AML-193 (cell line): ENCODE results near the gene SLC66A3.
A peak's percentile ranks its signal among the peaks of the same experiment; 100 is the strongest.
"Not testable (repeated sequence)": the region's sequence is repeated elsewhere in the genome, so short reads cannot be mapped to it uniquely, and the experiment has no call there.

ENCODE experiments used
- DNase-seq, 2 experiments: peaks; one replicate each; lab custom pipeline; 2025; lab: John Stamatoyannopoulos, UW

Gene SLC66A3

GRCh38 chr2:11163439-11164317, 8.4 kb downstream of the SLC66A3 start:
- no peak for DNase-seq

- not testable (repeated sequence) for DNase-seq
These were observed 9.8 kb downstream of the SLC66A3 start for GRCh38 chr2:11165046-11165445.

GRCh38 chr2:11166476-11166875, 11.2 kb downstream of the SLC66A3 start:
- no peak for DNase-seq

GRCh38 chr2:11168488-11168887, 13.2 kb downstream of the SLC66A3 start:
- peak in 1 of 2 experiments; percentile 4 for DNase-seq

- DNase-seq, result no peak
These were observed 14.1 kb downstream of the SLC66A3 start for GRCh38 chr2:11169333-11169732.

GRCh38 chr2:11174222-11174621, 19.0 kb downstream of the SLC66A3 start:
- DNase-seq, result no peak

- peak; percentile 56 to 70 for DNase-seq
These were observed 20.1 kb downstream of the SLC66A3 start for GRCh38 chr2:11175293-11175795.

GRCh38 chr2:11177871-11178690, 22.8 kb downstream of the SLC66A3 start:
- no peak for DNase-seq

GRCh38 chr2:11179196-11179595, 23.9 kb downstream of the SLC66A3 start:
- DNase-seq, result no peak

- DNase-seq, result no peak
These were observed 24.6 kb downstream of the SLC66A3 start for GRCh38 chr2:11179899-11180298.

GRCh38 chr2:11180653-11181052, 25.4 kb downstream of the SLC66A3 start:
- DNase-seq, result no peak

- DNase-seq, result no peak
These were observed 27.7 kb downstream of the SLC66A3 start for GRCh38 chr2:11182951-11183350.

GRCh38 chr2:11186145-11186544, 30.9 kb downstream of the SLC66A3 start:
- no peak for DNase-seq

GRCh38 chr2:11187083-11187619, 31.9 kb downstream of the SLC66A3 start:
- DNase-seq, result no peak

- DNase-seq, result peak; percentile 78 to 81
These were observed 32.5 kb downstream of the SLC66A3 start for GRCh38 chr2:11187731-11188130.

- DNase-seq, result no peak
These were observed 41.0 kb downstream of the SLC66A3 start for GRCh38 chr2:11196246-11196645.

GRCh38 chr2:11200651-11201050, 45.4 kb downstream of the SLC66A3 start:
- DNase-seq, result no peak

- no peak for DNase-seq
These were observed 46.7 kb downstream of the SLC66A3 start for GRCh38 chr2:11201969-11202368.

- DNase-seq, result peak; percentile 44 to 66
These were observed 48.2 kb downstream of the SLC66A3 start for GRCh38 chr2:11203480-11203879.

- no peak for DNase-seq
These were observed 52.8 kb downstream of the SLC66A3 start for GRCh38 chr2:11208083-11208482.

- DNase-seq, result no peak
These were observed 57.4 kb downstream of the SLC66A3 start for GRCh38 chr2:11212645-11213044.

- no peak for DNase-seq
These were observed 57.9 kb downstream of the SLC66A3 start for GRCh38 chr2:11213090-11213638.
